ENCODE data around the gene BAIAP2L1. TPM values are rescaled to one million over a fixed set of nuclear protein-coding genes. Genes with fewer than 3 reads are reported as not detected.

Gene BAIAP2L1
- total and polyA plus RNA-seq, 9 of the 15 experiments (the other 6 are each of a cell fraction or from before 2014, with no cell fraction given), result 4.2 to 29.8 (median 15.5) TPM

DNA sequence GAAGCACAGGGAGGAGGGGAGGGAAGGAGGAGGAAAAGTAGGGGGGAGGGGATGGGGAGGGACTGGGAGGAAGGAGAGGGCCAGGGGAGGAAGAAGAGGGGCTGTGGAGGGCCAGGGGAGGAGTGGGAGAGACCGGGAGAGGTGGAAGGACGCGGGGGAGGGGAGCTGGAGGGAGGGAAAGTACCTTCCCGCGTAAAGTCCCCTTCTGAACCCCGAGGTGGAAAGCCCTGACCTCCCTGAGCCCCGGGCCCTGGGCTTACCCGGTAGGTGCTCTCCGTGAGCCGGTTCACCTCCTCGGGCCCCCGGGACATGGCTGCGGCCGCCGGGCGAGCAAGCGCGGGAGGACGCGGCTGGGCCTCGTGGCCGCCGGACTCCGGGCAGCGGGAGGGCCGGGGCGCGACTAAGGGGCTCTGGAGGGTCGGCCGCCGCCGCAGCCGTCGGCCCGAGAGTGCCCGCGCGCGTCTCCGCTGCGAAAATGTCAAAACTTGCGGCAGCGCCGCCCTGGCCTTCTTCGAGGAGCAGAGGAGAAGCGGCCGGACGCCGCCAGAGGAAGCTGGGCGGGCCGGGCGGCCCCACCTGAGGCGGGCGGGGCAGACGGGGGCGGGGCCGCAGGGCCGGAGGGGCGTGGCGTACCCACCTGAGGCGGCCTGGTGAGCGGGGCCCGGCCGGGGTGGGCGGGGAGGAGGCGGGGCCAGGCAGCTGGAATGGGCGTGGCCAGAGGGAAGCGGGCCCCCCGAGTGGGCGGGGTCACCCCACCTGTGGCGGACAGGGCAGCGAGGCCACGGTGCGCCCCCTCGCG is at the start of gene BAIAP2L1 (continued):
- TF ChIP-seq ZHX1 (conservative IDR thresholded peaks at IDR 0.05; ENCODE audit: low read length) (no peak), ZNF133 (CRISPR knock-in tag; IDR thresholded peaks at IDR 0.05) (no peak), MTA2 (IDR thresholded peaks at IDR 0.05; ENCODE audit: low read depth) (no peak), TFAM (CRISPR knock-in tag; conservative IDR thresholded peaks at IDR 0.05) (no peak), ZNF239 (CRISPR knock-in tag; IDR thresholded peaks at IDR 0.05) (no peak), STAG1 (CRISPR knock-in tag; IDR thresholded peaks at IDR 0.05; ENCODE audit: borderline replicate concordance) (no peak; the same call in 1 of the 2 replicates), ZC3H8 (IDR thresholded peaks at IDR 0.05) (no peak), USF1 (CRISPR knock-in tag; IDR thresholded peaks at IDR 0.05) (no peak), ETV5 (CRISPR knock-in tag; IDR thresholded peaks at IDR 0.05; ENCODE audit: low read depth) (no peak), TCFL5 (CRISPR knock-in tag; conservative IDR thresholded peaks at IDR 0.05) (no peak), MEIS2 (IDR thresholded peaks at IDR 0.05; ENCODE audit: partially characterized antibody) (no peak), FOXA1 (IDR thresholded peaks at IDR 0.05; ENCODE audit: borderline replicate concordance) (no peak), NUFIP1 (IDR thresholded peaks at IDR 0.05; ENCODE audit: partially characterized antibody) (no peak), HDAC2 (IDR thresholded peaks at IDR 0.05) (no peak), TFAP4 (CRISPR knock-in tag; IDR thresholded peaks at IDR 0.05; ENCODE audit: borderline replicate concordance) (peak; percentile 89), RBM39 (optimal IDR thresholded peaks at IDR 0.05; ENCODE audit: low read depth, low read length) (no peak)
- TF ChIP-seq, protein P1, sequence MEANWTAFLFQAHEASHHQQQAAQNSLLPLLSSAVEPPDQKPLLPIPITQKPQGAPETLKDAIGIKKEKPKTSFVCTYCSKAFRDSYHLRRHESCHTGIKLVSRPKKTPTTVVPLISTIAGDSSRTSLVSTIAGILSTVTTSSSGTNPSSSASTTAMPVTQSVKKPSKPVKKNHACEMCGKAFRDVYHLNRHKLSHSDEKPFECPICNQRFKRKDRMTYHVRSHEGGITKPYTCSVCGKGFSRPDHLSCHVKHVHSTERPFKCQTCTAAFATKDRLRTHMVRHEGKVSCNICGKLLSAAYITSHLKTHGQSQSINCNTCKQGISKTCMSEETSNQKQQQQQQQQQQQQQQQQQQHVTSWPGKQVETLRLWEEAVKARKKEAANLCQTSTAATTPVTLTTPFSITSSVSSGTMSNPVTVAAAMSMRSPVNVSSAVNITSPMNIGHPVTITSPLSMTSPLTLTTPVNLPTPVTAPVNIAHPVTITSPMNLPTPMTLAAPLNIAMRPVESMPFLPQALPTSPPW (CRISPR knock-in tag; IDR thresholded peaks at IDR 0.05), result peak; percentile 81
- TF ChIP-seq, protein P2, sequence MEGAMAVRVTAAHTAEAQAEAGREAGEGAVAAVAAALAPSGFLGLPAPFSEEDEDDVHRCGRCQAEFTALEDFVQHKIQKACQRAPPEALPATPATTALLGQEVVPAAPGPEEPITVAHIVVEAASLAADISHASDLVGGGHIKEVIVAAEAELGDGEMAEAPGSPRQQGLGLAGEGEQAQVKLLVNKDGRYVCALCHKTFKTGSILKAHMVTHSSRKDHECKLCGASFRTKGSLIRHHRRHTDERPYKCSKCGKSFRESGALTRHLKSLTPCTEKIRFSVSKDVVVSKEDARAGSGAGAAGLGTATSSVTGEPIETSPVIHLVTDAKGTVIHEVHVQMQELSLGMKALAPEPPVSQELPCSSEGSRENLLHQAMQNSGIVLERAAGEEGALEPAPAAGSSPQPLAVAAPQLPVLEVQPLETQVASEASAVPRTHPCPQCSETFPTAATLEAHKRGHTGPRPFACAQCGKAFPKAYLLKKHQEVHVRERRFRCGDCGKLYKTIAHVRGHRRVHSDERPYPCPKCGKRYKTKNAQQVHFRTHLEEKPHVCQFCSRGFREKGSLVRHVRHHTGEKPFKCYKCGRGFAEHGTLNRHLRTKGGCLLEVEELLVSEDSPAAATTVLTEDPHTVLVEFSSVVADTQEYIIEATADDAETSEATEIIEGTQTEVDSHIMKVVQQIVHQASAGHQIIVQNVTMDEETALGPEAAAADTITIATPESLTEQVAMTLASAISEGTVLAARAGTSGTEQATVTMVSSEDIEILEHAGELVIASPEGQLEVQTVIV (CRISPR knock-in tag; IDR thresholded peaks at IDR 0.05; ENCODE audit: borderline replicate concordance), result no peak
- TF ChIP-seq, protein P3, sequence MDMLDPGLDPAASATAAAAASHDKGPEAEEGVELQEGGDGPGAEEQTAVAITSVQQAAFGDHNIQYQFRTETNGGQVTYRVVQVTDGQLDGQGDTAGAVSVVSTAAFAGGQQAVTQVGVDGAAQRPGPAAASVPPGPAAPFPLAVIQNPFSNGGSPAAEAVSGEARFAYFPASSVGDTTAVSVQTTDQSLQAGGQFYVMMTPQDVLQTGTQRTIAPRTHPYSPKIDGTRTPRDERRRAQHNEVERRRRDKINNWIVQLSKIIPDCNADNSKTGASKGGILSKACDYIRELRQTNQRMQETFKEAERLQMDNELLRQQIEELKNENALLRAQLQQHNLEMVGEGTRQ (CRISPR knock-in tag; IDR thresholded peaks at IDR 0.05), result no peak
